ENCODE results near the gene TMEM178A. TPM values are rescaled to one million over a fixed set of nuclear protein-coding genes. Genes with fewer than 3 reads are reported as not detected.

The TMEM178A gene
- total and polyA plus RNA-seq, 2 of the 8 experiments (the other 6 are each of a cell fraction or from before 2014, with no cell fraction given), result 11.2 to 14.9 TPM

- TF ChIP-seq ATF3 (IDR thresholded peaks at IDR 0.05; ENCODE audit: insufficient read depth, low read depth, low read length), result no peak
Observed at GRCh38 chr2:39734445-39734844, 68.7 kb downstream of the TMEM178A start (continued).

Measured in H1 (cell line).